ENCODE measurements around the gene FZD10.

FZD10 gene

GRCh38 chr12:130131801-130132200, 30.5 kb upstream of the FZD10 start:
- no peak overlapping the region for H3K4me3 ChIP-seq (ENCODE audit: control insufficient read depth, low read depth, low read length)
- TF ChIP-seq CTCF (conservative IDR thresholded peaks at IDR 0.05; ENCODE audit: control insufficient read depth, insufficient read depth, low read depth, low read length) = no peak
- DNase-seq (ENCODE audit: low read depth) = no peak

GRCh38 chr12:130132831-130133511, 29.3 kb upstream of the FZD10 start:
- no peak for DNase-seq (ENCODE audit: low read depth)
- no peak overlapping the region for H3K4me3 ChIP-seq (ENCODE audit: control insufficient read depth, low read depth, low read length)
- no peak for TF ChIP-seq CTCF (conservative IDR thresholded peaks at IDR 0.05; ENCODE audit: control insufficient read depth, insufficient read depth, low read depth, low read length)

- no peak for DNase-seq (ENCODE audit: low read depth)
- TF ChIP-seq CTCF (conservative IDR thresholded peaks at IDR 0.05; ENCODE audit: control insufficient read depth, insufficient read depth, low read depth, low read length) = no peak
Observed at GRCh38 chr12:130133851-130134562, 28.3 kb upstream of the FZD10 start.

GRCh38 chr12:130134563-130134915, 27.7 kb upstream of the FZD10 start:
- DNase-seq (ENCODE audit: low read depth) = no peak
- no peak overlapping the region for H3K4me3 ChIP-seq (ENCODE audit: control insufficient read depth, low read depth, low read length)
- no peak for TF ChIP-seq CTCF (conservative IDR thresholded peaks at IDR 0.05; ENCODE audit: control insufficient read depth, insufficient read depth, low read depth, low read length)

More at GRCh38 chr12:130133851-130134562, 28.3 kb upstream of the FZD10 start:
- no peak overlapping the region for H3K4me3 ChIP-seq (ENCODE audit: control insufficient read depth, low read depth, low read length)

- H3K4me3 ChIP-seq (ENCODE audit: control insufficient read depth, low read depth, low read length) = no peak overlapping the region
- DNase-seq (ENCODE audit: low read depth) = no peak
- TF ChIP-seq CTCF (conservative IDR thresholded peaks at IDR 0.05; ENCODE audit: control insufficient read depth, insufficient read depth, low read depth, low read length) = no peak
Observed at GRCh38 chr12:130136509-130137039, 25.7 kb upstream of the FZD10 start.

GRCh38 chr12:130137040-130138018, 24.9 kb upstream of the FZD10 start:
- TF ChIP-seq CTCF (conservative IDR thresholded peaks at IDR 0.05; ENCODE audit: control insufficient read depth, insufficient read depth, low read depth, low read length) = no peak
- DNase-seq (ENCODE audit: low read depth) = no peak
- no peak overlapping the region for H3K4me3 ChIP-seq (ENCODE audit: control insufficient read depth, low read depth, low read length)

All from fibroblast of mammary gland (primary cell).